NCI-H128 (cell line): Measurements from ENCODE around the gene ALG9.
"Not testable (repeated sequence)": the region's sequence is repeated elsewhere in the genome, so short reads cannot be mapped to it uniquely, and the experiment has no call there.

Experiments
- DNase-seq: peaks from one replicate; lab custom pipeline; 2025; ENCODE audit not compliant: unreplicated experiment; lab: John Stamatoyannopoulos, UW

Gene ALG9

GRCh38 chr11:111797145-111797581 is 74.2 kb downstream of the ALG9 start:
- peak; percentile 7 for DNase-seq

- DNase-seq, result no peak
Observed at GRCh38 chr11:111796696-111797095, 74.7 kb downstream of the ALG9 start.

GRCh38 chr11:111795334-111795985 is 75.9 kb downstream of the ALG9 start:
- DNase-seq, result no peak

DNA sequence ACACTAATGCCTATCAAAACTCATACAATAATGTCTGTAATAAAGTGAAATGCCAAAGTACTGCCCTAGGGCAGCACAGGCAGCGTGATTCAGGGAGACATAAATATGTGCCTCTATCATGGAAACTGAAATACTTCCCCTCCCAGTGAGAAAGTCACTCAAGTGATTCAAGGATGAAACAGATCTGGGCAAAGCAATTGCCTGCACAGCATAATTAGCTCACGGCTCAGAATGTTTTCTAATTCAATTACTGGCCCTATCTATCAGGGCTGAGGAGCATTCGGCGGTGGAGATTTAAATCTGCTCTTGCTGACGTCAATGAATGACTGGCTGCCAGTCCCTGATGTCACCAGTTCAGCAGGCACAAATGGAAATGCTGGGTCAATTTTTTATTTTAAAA is 77.5 kb downstream of the ALG9 start:
- no peak for DNase-seq

GRCh38 chr11:111792955-111793500 is 78.4 kb downstream of the ALG9 start:
- no peak for DNase-seq

GRCh38 chr11:111792314-111792713 is 79.1 kb downstream of the ALG9 start:
- DNase-seq, result no peak

DNA sequence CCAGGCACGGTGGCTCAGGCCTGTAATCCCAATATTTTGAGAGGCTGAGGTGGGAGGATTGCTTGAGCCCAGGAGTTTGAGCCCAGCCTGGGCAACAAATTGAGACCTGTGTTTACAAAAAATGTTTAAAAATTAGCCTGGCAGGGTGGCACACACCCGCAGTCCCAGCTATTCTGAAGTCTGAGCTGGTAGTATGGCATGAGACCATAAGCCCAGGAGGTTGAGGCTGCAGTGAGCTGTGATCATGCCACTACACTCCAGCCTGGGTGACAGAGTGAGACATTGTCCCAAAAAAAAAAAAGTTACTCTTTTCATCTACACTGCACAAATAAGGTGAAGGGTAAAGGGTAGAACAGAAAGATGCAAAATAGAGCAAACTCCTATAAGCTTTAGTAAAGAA is 82.9 kb downstream of the ALG9 start:
- DNase-seq, result no peak

- no peak for DNase-seq
Observed at GRCh38 chr11:111788051-111788450, 83.3 kb downstream of the ALG9 start.

DNA sequence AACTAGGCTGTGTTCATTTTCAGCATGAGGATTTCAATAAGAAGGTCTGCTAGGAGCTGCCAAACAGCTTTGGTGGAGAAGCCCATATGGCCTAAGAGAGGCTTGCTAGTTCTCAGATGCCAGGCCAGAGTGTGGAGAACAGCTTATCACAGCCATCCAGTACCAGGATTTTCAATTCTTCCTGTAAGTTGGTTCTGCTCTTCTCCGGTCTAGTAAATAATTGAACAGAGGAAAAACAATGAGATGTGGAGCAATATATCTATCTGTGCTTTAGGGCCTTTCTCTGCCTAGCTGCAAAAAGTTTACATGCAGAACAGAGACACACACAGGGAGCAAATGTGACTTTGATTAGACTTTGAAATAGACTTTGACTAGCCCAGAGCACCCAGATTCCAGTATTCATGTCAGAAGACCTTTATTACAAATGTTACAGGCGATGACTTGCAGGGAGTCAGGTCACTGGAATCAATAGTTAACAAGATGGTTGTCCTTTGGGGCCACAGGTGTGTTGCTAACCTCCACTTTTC is 85.4 kb downstream of the ALG9 start:
- no peak for DNase-seq

DNA sequence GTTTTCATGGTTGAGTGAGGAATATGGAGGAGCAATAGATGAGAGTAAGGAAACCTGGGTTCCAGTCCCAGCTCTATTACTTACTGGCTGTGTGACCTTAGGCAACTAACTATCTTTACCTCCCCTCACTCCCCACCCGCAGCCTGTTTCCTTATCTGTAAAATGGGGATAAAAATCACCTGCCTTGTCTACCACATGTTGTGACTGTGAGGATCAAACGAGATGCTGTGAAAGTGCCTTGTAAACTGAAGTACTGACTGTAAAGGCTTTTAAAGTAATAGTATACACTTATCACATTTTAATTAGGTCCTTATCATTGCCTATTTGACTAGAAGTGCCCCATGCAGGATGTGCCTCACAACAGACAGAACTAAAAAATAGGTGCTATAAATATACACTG is 86.3 kb downstream of the ALG9 start:
- no peak for DNase-seq

GRCh38 chr11:111784311-111784710 is 87.1 kb downstream of the ALG9 start:
- DNase-seq, result not testable (repeated sequence)

GRCh38 chr11:111782109-111782741 is 89.2 kb downstream of the ALG9 start:
- DNase-seq, result no peak

GRCh38 chr11:111779118-111779517 is 92.3 kb downstream of the ALG9 start:
- DNase-seq, result no peak

DNA sequence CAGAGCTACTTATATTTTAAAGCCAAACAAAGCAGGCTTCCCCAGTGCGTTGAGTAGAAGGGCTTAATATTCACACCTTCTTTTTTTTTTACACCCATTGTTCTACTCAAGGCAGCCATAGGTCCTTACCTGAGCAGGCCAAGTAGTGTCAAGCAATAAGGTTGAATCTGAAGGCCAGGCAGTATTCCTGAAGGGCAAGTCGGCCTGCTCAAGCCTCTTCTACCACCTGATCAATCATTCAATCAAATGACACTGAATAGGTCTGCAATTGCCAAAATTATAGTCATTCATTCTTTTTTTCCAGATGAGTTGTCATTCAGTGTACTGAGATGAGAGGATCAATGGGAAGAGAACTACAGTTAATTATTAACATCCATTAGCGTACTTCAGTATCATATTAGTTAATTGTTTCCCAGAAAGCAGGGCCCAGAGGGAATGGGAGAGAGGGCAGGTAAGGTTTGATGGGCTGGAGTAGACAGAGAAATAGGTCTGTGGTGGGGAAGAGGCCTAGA is 93.3 kb downstream of the ALG9 start:
- no peak for DNase-seq

GRCh38 chr11:111777094-111778046 is 94.0 kb downstream of the ALG9 start:
- peak; percentile 65 for DNase-seq

GRCh38 chr11:111776398-111777093 is 94.8 kb downstream of the ALG9 start:
- DNase-seq, result no peak

- DNase-seq, result no peak
Observed at GRCh38 chr11:111774955-111775710, 96.2 kb downstream of the ALG9 start.

DNA sequence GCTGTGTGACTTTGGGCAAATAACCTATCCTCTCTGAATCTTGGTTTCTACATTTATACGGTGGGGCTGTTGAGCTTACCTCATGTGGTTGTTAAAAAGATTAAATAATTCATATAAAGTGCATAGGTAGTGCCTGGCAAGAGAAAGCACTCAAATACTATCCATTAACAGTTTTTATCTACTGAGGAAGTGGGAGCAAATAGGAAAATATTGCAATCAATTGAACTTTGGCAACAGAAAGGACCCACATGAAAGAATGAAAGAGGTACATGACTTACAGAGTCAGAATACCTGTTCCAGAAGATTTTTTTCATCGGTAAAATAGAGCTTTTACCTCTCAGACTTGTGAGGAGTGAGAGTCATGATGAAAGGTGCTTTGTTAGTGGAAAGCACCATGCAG is 98.8 kb downstream of the ALG9 start:
- no peak for DNase-seq

GRCh38 chr11:111771205-111771604 is 100.2 kb downstream of the ALG9 start:
- DNase-seq, result not testable (repeated sequence)
